GM13977 (cell line): ENCODE measurements around the gene CACNA1C.

Experiments
- DNase-seq: peaks from one replicate; pipeline ENCODE4 v3.0.0; 2012; ENCODE audit warnings: low spot score
- CTCF ChIP-seq: IDR thresholded peaks from 2 replicates; pipeline ENCODE4 v1.5.1; 2012; ENCODE audit warnings: mild to moderate bottlenecking, control low read depth; ENCODE audit not compliant: insufficient read depth; ENCODE audit errors: extremely low read depth, missing control alignments
- in situ Hi-C: fragments of 300-500 bp; cut with MboI; formaldehyde crosslinking; loops from one replicate; pipeline ENCODE4 v1.12.0; 2022; ENCODE audit warnings: low sequenced_read_pairs, low pct_unique_long_range_greater_than_20kb, mixed read lengths, inconsistent platforms; ENCODE audit not compliant: unreplicated experiment

CACNA1C gene

GRCh38 chr12:2260441-2260840, 207.7 kb downstream of the CACNA1C start:
- TF ChIP-seq CTCF, result no peak
- in situ Hi-C loops, result no loop called here
- DNase-seq, result no peak

GRCh38 chr12:2261708-2262107, 208.9 kb downstream of the CACNA1C start:
- in situ Hi-C loops, result no loop called here
- DNase-seq, result no peak
- no peak for TF ChIP-seq CTCF

- DNase-seq, result no peak
- TF ChIP-seq CTCF, result no peak
- in situ Hi-C loops, result no loop called here
Measured at GRCh38 chr12:2262449-2262848, 209.7 kb downstream of the CACNA1C start.

- in situ Hi-C loops, result no loop called here
- DNase-seq, result no peak
- TF ChIP-seq CTCF, result no peak
Measured at GRCh38 chr12:2263901-2264300, 211.1 kb downstream of the CACNA1C start.

GRCh38 chr12:2264651-2265232, 212.0 kb downstream of the CACNA1C start:
- TF ChIP-seq CTCF, result no peak
- in situ Hi-C loops, result no loop called here
- DNase-seq, result no peak

GRCh38 chr12:2265461-2266167, 212.8 kb downstream of the CACNA1C start:
- DNase-seq, result no peak
- no peak for TF ChIP-seq CTCF

More at GRCh38 chr12:2265461-2266167, 212.8 kb downstream of the CACNA1C start:
- in situ Hi-C loops, result no loop called here
